Glomerular endothelial cell (primary cell): Measurements from ENCODE around the gene HM13. TPM values are rescaled to one million over a fixed set of nuclear protein-coding genes. Genes with fewer than 3 reads are reported as not detected.
A peak's percentile ranks its signal among the peaks of the same experiment; 100 is the strongest.
"Not testable (repeated sequence)": the region's sequence is repeated elsewhere in the genome, so short reads cannot be mapped to it uniquely, and the experiment has no call there.

Experiments used
- DNase-seq: peaks from one replicate; pipeline ENCODE4 v3.0.0-alpha.2; 2011; ENCODE audit warnings: low read depth, low spot score; ENCODE audit errors: extremely low read depth
- total RNA-seq: library from RNA; depleted of rRNA; stranded (reverse); fragments of >200 nt; gene quantifications from 2 replicates; pipeline ENCODE4 v1.2.3, GENCODE V29; 2015

The HM13 gene
- total RNA-seq, 1 donor from 2014 or later = 129 TPM

DNA sequence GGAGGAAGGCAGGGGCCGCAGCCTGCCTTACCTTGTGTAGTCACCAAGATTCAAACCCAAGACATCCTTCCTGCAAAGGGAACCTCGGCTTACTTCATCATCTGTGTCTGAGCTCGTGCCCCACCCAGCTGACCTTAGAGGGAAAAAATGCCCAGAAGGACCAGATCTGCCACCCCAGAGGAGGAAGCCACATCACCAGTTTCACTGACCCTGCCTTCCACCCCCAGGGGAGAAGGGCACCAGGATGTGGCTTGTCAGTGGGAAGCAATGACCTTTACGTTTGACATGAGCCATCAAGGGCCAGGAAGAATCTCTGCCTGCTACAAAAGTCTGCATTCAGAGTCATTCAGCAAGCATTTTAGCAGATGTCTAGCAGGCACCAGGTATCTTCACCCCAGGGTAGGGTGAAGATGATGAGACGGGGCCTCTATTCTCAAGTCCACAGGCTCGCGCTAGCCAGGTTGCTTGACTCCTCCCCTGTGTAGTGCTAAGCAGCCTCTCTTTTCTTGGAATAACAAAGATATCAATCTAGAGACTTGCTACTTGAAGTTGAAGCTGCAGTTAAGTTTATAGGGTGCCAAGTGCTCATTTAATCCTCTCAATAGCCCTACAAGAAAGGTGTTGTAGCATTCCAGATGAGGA is 28.1 kb downstream of the HM13 start:
- DNase-seq = no peak

- DNase-seq = no peak
Measured at GRCh38 chr20:31542963-31543362, 28.7 kb downstream of the HM13 start.

DNA sequence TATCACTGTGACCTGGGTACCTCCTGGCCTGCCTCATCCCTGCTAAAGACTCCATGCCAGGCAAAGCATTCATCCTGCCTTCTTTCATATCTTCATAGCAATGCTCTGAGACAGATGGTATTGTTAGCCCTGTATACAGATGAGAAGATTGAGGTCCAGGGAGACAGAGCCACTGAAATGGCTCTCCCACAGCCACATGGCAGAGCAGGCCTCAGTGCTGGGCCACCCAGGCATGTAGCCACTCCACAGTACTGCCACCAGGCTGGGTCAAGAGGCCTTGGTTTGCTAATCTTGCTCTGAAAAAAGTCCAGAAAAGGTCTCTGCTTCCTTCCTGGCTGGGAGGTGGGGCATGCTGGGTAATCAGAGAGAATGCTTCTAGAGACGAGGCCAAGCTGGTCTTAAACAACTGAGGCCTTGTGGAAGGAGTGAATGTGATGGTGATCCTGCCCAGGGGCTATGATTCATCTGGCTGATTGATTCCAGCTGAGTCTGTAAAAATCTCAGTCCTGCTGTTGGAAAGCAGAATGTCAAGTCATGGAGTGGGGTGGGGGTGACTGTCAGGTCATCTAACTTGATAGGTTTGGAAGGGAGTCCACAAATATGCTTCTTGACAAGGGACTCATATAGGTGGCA is 29.8 kb downstream of the HM13 start:
- DNase-seq = no peak

- no peak for DNase-seq
Measured at GRCh38 chr20:31544600-31544999, 30.4 kb downstream of the HM13 start.

DNA sequence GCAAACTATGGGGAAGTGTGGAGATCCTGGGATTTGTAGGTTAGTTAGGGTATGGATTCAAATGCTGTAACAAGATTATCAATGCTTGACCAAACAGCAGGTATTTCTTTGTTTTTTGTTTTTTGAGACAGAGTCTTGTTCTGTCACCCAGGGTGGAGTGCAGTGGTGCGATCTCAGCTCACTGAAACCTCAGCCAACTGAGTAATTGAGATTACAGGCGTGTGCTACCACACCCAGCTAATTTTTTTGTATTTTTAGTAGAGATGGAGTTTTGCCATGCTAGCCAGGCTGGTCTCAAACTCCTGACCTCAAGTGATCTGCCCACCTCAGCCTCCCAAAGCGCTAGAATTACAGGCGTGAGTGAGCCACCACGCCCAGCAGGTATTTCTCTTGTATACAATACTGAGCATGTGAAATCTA is 31.4 kb downstream of the HM13 start:
- not testable (repeated sequence) for DNase-seq

DNA sequence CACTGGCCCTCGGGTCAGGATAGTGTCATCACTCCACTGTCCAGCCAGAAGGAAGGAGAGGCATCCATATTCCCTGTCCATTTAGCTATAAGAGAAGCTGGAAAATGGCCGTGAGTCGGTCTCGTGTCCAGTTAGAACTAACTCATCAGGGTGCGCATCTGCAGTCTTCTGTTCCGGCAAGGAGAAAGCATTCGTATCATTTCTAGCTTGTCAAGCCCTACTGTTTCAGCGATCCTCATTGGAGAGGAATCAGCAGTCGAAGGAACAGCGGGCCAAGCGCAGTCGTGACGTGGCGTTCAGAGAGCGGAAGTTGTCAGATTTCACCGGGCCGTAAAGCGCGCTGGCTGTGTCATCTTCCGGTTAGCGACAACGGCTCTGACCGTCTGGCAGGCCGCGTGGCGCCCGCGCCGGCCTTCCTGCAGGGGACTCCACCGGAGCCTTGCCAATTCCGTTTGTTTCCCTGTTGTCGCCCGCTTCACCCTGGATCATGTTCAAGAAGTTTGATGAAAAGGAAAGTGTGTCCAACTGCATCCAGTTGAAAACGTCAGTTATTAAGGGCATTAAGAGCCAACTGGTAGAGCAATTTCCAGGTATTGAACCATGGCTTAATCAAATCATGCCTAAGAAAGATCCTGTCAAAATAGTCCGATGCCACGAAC is 32.9 kb downstream of the HM13 start:
- DNase-seq = peak; percentile 57

DNA sequence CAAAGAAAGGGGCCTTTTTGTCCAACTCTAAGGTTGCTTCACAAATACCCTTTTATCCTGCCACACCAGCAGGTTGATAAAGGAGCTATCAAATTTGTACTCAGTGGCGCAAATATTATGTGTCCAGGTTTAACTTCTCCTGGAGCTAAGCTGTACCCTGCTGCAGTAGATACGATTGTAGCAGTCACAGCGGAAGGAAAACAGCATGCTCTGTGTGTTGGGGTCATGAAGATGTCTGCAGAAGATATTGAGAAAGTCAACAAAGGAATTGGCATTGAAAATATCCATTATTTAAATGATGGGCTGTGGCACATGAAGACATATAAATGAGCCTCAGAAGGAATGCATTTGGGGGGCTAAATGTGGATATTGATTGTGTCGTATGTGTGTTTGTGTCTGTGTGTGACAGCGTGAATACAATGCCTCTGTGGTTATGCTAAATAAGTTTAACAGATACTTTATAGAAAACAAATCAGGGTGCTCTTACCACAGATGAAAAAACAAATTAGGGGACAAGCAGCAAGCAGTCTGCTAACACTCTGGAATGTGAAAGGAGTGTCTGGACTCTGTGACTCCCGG is 33.6 kb downstream of the HM13 start:
- DNase-seq = no peak

GRCh38 chr20:31548820-31549512 is 34.7 kb downstream of the HM13 start:
- DNase-seq = no peak

DNA sequence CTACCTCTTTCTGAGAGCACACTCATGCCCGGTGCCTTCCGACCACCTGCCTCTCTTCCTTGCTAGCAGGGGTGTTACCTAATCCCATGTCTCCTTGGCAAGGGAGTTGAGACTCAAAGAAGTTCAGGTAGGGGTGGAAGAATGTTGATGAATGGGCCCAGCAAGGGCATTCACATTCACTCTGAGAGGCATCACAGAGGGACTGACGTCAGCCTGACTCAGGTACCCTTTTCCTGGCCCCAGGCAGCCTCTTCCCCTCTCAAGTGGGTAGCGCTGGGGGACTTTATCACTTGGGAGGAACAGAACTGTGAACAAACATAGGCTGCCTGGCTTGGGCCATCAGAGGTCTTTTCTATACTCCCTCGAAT is 35.3 kb downstream of the HM13 start:
- DNase-seq = no peak

- no peak for DNase-seq
Measured at GRCh38 chr20:31550099-31550498, 35.9 kb downstream of the HM13 start.

- no peak for DNase-seq
Measured at GRCh38 chr20:31551163-31552081, 37.2 kb downstream of the HM13 start.

- DNase-seq = no peak
Measured at GRCh38 chr20:31555203-31555775, 41.0 kb downstream of the HM13 start.

DNA sequence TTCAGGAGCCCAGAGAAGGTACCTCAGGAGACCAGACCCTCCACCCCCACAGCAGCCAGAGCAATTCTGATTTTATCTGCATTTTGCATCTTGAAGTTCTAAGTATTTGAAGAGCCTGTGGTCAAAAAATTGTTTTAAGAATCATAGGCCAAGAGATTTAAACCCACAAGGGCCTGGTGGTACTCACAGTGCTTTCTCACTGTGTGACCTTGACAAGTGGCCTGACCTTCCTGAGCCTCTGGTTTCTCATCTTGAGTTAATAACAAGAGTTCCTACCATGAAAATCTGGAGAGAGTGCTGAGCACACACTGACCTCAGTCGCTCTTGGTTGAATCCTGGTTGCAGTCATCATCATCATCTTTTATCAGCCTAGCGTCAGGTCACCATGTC is 45.5 kb downstream of the HM13 start:
- no peak for DNase-seq

GRCh38 chr20:31560094-31560745 is 46.0 kb downstream of the HM13 start:
- no peak for DNase-seq

- peak; percentile 87 for DNase-seq
Measured at GRCh38 chr20:31560746-31561598, 46.7 kb downstream of the HM13 start.

DNA sequence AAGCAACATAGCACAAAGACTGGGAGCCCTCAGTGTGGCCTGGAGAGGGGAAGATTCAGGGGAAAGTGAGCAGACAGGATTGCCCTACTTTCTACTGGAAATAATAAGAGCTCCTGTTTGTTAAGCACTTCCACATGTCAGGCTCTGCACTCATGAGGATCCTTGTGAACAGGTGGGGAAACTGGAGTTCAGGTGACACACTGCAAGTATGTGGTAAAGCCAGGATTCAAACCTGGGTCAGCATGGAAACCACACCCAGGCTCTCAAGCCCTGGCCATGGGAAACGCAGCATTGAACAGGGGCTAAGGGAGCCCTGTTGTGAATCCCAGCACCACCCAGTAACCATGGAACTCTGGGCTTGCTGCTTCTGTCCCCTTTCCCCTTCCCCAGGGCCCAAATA is 48.0 kb downstream of the HM13 start:
- DNase-seq = no peak

- DNase-seq = no peak
Measured at GRCh38 chr20:31564284-31564683, 50.0 kb downstream of the HM13 start.

- no peak for DNase-seq
Measured at GRCh38 chr20:31565699-31566318, 51.6 kb downstream of the HM13 start.
